Bone marrow (tissue), 2 donors: ENCODE results near the gene ST8SIA5.

ENCODE experiments used
- DNase-seq, 2 donors: peaks; one replicate each; lab custom pipeline; 2025; lab: John Stamatoyannopoulos, UW

The ST8SIA5 gene

GRCh38 chr18:46629361-46629760 lies 127.5 kb downstream of the ST8SIA5 start:
- no peak for DNase-seq

- DNase-seq: no peak
Observed at GRCh38 chr18:46628206-46628605, 128.6 kb downstream of the ST8SIA5 start.

DNA sequence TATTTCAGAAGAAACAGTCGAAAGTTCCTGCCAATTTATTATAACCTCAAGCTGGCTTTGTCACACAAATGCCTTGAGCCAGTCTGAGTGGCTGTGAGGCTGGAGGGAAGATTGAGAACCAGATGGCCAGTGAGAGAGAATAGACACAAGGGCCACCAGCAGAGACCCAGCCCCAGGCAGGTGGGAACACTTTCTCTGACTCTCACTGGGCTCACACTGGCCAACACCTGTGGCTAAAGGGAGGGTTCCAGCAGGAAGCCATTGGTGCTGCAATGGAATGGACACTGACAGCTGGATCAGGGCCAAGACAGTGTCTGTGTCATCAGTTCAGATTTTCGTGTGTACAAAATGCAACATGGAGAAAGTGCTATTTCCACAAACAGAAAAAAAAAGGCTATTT lies 129.7 kb downstream of the ST8SIA5 start:
- no peak for DNase-seq

- no peak for DNase-seq
Observed at GRCh38 chr18:46625069-46625468, 131.8 kb downstream of the ST8SIA5 start.

GRCh38 chr18:46624127-46624526 lies 132.7 kb downstream of the ST8SIA5 start:
- no peak for DNase-seq

GRCh38 chr18:46623541-46623940 lies 133.3 kb downstream of the ST8SIA5 start:
- peak in 1 of 2 donors; percentile 82 for DNase-seq

GRCh38 chr18:46622999-46623398 lies 133.9 kb downstream of the ST8SIA5 start:
- DNase-seq: no peak

DNA sequence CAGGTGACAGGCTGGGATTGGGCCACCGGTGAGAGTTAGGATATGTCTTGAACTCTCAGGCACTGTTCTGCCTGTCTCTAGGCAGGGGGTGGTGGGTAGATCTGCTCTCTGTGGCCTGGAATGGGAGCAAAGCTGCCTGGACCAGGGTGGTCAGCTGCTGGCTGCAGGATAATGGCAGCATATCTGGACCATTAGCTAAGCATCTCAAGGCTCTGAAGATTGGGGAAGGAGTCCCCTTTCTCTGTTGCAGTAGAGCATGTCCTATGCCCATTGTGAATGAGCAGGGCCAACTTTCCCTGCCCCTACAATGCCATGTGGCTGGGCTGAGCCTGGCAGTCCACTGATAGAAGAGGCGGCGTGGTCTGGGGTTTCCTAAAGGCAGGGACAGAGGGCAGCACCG lies 134.4 kb downstream of the ST8SIA5 start:
- no peak for DNase-seq

- DNase-seq: no peak
Observed at GRCh38 chr18:46621871-46622270, 135.0 kb downstream of the ST8SIA5 start.

DNA sequence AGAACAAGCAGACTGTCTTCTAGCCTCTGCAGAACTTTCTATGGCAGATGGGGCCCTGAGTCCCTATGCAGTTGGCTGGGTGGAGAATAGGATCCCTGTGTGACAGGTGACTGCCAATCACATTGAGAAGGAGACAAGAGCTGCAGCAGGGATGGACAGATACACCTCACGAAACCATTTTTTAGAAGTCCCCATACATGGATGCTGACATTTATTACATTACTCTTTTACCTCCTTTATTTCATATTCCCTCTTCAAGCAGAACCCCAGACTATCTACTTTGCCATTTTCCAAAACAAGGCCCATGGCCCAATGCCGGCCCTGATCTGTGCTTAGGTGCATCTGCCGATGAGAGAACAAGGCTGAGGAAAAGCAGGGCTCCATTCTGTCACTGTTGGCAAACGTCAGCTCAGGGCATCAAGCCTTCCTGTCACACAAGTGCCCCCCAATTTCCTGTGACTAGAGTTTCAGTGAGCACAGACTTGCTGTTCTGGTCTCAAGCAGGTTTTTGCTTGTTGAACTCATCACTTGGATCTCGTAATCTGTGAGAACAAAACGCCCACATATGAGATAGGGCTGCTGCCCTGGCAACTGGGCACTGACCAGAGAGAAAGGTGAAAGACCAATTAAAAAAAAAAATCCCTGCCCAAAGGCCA lies 135.6 kb downstream of the ST8SIA5 start:
- DNase-seq: peak in 1 of 2 donors; percentile 25

- DNase-seq: no peak
Observed at GRCh38 chr18:46619559-46619958, 137.3 kb downstream of the ST8SIA5 start.
